HepG2 (cell line): ENCODE data around the gene ZNF276. TPM values are rescaled to one million over a fixed set of nuclear protein-coding genes. Genes with fewer than 3 reads are reported as not detected.

Experiments used
- POLR2AphosphoS5 ChIP-seq: IDR thresholded peaks from 2 replicates; pipeline ENCODE4 v1.6.1; 2012; ENCODE audit warnings: low read depth, low read length
- RAD21 ChIP-seq: fragments of 450-650 bp; formaldehyde crosslinking; IDR thresholded peaks from 2 replicates; pipeline ENCODE4 v1.5.0; 2020; ENCODE audit warnings: mild to moderate bottlenecking
- RERE ChIP-seq: IDR thresholded peaks from 2 replicates; pipeline ENCODE4 v1.6.1; 2016; ENCODE audit warnings: low read depth, missing genetic modification reagents, missing compliant biosample characterization
- SUZ12 ChIP-seq: fragments of 150-350 bp; IDR thresholded peaks from 2 replicates; pipeline ENCODE4 v1.6.1; 2014; ENCODE audit warnings: low read depth, low read length
- ZEB1 ChIP-seq: IDR thresholded peaks from 2 replicates; pipeline ENCODE4 v1.6.1; 2012; ENCODE audit warnings: mild to moderate bottlenecking, low read depth, inconsistent platforms; ENCODE audit not compliant: insufficient replicate concordance
- ZNF598 ChIP-seq: sonication (generic); formaldehyde crosslinking; IDR thresholded peaks from 2 replicates; pipeline ENCODE4 v1.5.1; 2020; ENCODE audit warnings: mild to moderate bottlenecking, missing genetic modification reagents, borderline replicate concordance
- ZSCAN22 ChIP-seq: sonication (generic); formaldehyde crosslinking; IDR thresholded peaks from 2 replicates; pipeline ENCODE4 v1.4.0; 2020; ENCODE audit warnings: mild to moderate bottlenecking, missing genetic modification reagents
- polyA plus RNA-seq, 8 experiments: library from polyadenylated mRNA; depleted of rRNA in 3 of 8; stranded (reverse) in 7 of 8; unstranded in 1 of 8; fragments of >200 nt; fragmentation: Illumina TruSeq in 4 of 8; extraction: Trizol in 4 of 8; gene quantifications; 2 replicates each; pipeline versions ENCODE4 v1.2.1 to v1.2.3, GENCODE V29; 2011 to 2016; ENCODE audit warnings: low read depth in 4 of 8, missing spikeins in 1 of 8, mixed read lengths in 1 of 8; ENCODE audit not compliant: insufficient read depth in 1 of 8
- total RNA-seq, 5 experiments: library from RNA; depleted of rRNA; stranded (reverse); fragments of >200 nt; fragmentation: Illumina TruSeq; extraction: Trizol; gene quantifications; 2 replicates each; pipeline ENCODE4 v1.2.3, GENCODE V29; 2016; ENCODE audit warnings: low read depth in 1 of 5
- TF ChIP-seq, protein P1 (sequence below): sonication (generic); formaldehyde crosslinking; IDR thresholded peaks from 2 replicates; pipeline ENCODE4 v1.5.1; 2020; ENCODE audit warnings: mild to moderate bottlenecking, missing genetic modification reagents, moderate library complexity
- TF ChIP-seq, protein P2 (sequence below): IDR thresholded peaks from 2 replicates; pipeline ENCODE4 v1.6.1; 2016
- TF ChIP-seq, protein P3 (sequence below): fragments of 450-650 bp; IDR thresholded peaks from 2 replicates; pipeline ENCODE4 v1.6.1; 2017; ENCODE audit warnings: mild to moderate bottlenecking

The ZNF276 gene
- total and polyA plus RNA-seq, 2 of the 13 experiments (the other 11 are each of a cell fraction or from before 2014, with no cell fraction given): 17.7 to 18.0 TPM

GRCh38 chr16:89738538-89739317 is 17.4 kb downstream of the ZNF276 start (continued):
- TF ChIP-seq, protein P1, sequence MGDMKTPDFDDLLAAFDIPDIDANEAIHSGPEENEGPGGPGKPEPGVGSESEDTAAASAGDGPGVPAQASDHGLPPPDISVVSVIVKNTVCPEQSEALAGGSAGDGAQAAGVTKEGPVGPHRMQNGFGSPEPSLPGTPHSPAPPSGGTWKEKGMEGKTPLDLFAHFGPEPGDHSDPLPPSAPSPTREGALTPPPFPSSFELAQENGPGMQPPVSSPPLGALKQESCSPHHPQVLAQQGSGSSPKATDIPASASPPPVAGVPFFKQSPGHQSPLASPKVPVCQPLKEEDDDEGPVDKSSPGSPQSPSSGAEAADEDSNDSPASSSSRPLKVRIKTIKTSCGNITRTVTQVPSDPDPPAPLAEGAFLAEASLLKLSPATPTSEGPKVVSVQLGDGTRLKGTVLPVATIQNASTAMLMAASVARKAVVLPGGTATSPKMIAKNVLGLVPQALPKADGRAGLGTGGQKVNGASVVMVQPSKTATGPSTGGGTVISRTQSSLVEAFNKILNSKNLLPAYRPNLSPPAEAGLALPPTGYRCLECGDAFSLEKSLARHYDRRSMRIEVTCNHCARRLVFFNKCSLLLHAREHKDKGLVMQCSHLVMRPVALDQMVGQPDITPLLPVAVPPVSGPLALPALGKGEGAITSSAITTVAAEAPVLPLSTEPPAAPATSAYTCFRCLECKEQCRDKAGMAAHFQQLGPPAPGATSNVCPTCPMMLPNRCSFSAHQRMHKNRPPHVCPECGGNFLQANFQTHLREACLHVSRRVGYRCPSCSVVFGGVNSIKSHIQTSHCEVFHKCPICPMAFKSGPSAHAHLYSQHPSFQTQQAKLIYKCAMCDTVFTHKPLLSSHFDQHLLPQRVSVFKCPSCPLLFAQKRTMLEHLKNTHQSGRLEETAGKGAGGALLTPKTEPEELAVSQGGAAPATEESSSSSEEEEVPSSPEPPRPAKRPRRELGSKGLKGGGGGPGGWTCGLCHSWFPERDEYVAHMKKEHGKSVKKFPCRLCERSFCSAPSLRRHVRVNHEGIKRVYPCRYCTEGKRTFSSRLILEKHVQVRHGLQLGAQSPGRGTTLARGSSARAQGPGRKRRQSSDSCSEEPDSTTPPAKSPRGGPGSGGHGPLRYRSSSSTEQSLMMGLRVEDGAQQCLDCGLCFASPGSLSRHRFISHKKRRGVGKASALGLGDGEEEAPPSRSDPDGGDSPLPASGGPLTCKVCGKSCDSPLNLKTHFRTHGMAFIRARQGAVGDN (CRISPR knock-in tag): peak; percentile 32; the same call in 1 of the 2 replicates
- TF ChIP-seq, protein P2, sequence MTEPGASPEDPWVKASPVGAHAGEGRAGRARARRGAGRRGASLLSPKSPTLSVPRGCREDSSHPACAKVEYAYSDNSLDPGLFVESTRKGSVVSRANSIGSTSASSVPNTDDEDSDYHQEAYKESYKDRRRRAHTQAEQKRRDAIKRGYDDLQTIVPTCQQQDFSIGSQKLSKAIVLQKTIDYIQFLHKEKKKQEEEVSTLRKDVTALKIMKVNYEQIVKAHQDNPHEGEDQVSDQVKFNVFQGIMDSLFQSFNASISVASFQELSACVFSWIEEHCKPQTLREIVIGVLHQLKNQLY (CRISPR knock-in tag): no peak
- TF ChIP-seq ZSCAN22 (peak; percentile 42; the same call in 1 of the 2 replicates), POLR2AphosphoS5 (0 out of 2 replicates have a peak, but pooled peaks have one; percentile 17), RERE (CRISPR knock-in tag) (no peak), RAD21 (CRISPR knock-in tag) (no peak), SUZ12 (no peak), ZEB1 (no peak), ZNF598 (0 out of 2 replicates have a peak, but pooled peaks have one; percentile 25)
- TF ChIP-seq, protein P3, sequence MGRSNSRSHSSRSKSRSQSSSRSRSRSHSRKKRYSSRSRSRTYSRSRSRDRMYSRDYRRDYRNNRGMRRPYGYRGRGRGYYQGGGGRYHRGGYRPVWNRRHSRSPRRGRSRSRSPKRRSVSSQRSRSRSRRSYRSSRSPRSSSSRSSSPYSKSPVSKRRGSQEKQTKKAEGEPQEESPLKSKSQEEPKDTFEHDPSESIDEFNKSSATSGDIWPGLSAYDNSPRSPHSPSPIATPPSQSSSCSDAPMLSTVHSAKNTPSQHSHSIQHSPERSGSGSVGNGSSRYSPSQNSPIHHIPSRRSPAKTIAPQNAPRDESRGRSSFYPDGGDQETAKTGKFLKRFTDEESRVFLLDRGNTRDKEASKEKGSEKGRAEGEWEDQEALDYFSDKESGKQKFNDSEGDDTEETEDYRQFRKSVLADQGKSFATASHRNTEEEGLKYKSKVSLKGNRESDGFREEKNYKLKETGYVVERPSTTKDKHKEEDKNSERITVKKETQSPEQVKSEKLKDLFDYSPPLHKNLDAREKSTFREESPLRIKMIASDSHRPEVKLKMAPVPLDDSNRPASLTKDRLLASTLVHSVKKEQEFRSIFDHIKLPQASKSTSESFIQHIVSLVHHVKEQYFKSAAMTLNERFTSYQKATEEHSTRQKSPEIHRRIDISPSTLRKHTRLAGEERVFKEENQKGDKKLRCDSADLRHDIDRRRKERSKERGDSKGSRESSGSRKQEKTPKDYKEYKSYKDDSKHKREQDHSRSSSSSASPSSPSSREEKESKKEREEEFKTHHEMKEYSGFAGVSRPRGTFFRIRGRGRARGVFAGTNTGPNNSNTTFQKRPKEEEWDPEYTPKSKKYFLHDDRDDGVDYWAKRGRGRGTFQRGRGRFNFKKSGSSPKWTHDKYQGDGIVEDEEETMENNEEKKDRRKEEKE: no peak
